SK-N-SH treated with all-trans-retinoic acid at 6 μM for 48 hours (cell line): ENCODE data around the gene CPLANE2.

Experiments used
- ARNTL ChIP-seq: fragments of 450-650 bp; formaldehyde crosslinking; IDR thresholded peaks from 2 replicates; pipeline ENCODE4 v1.5.0; 2020; ENCODE audit warnings: low read depth, mild to moderate bottlenecking, moderate library complexity, borderline replicate concordance
- BACH2 ChIP-seq: fragments of 250-450 bp; sonication (Bioruptor Pico); IDR thresholded peaks from 2 replicates; pipeline ENCODE4 v1.9.0; 2021; ENCODE audit warnings: mild to moderate bottlenecking, borderline replicate concordance
- CREB5 ChIP-seq: fragments of 250-450 bp; sonication (Bioruptor Pico); IDR thresholded peaks from 2 replicates; pipeline ENCODE4 v1.5.1; 2020; ENCODE audit warnings: low read depth, mild to moderate bottlenecking, moderate library complexity
- GLIS3 ChIP-seq: fragments of 250-450 bp; sonication (Bioruptor Pico); IDR thresholded peaks from 2 replicates; pipeline ENCODE4 v1.5.0; 2020; ENCODE audit warnings: mild to moderate bottlenecking, moderate library complexity
- ISL1 ChIP-seq: fragments of 250-450 bp; sonication (Bioruptor Pico); IDR thresholded peaks from 2 replicates; pipeline ENCODE4 v2.1.2; 2022; ENCODE audit warnings: mild to moderate bottlenecking, moderate library complexity
- OSR1 ChIP-seq: fragments of 250-450 bp; sonication (Bioruptor Pico); IDR thresholded peaks from 2 replicates; pipeline ENCODE4 v1.8.0; 2022; ENCODE audit warnings: moderate library complexity, mild to moderate bottlenecking, inconsistent platforms
- PATZ1 ChIP-seq: fragments of 250-450 bp; sonication (Bioruptor Pico); IDR thresholded peaks from 2 replicates; pipeline ENCODE4 v1.8.0; 2020; ENCODE audit warnings: mild to moderate bottlenecking, moderate library complexity, borderline replicate concordance
- POU6F1 ChIP-seq: fragments of 250-450 bp; sonication (Bioruptor Pico); IDR thresholded peaks from 2 replicates; pipeline ENCODE4 v1.8.0; 2021; ENCODE audit warnings: low read depth, mild to moderate bottlenecking, moderate library complexity, borderline replicate concordance
- RARB ChIP-seq: fragments of 250-450 bp; sonication (Bioruptor Pico); IDR thresholded peaks from 2 replicates; pipeline ENCODE4 v1.8.0; 2021; ENCODE audit warnings: mild to moderate bottlenecking, moderate library complexity
- TSHZ2 ChIP-seq: fragments of 250-450 bp; sonication (Bioruptor Pico); IDR thresholded peaks from 2 replicates; pipeline ENCODE4 v1.5.0; 2020; ENCODE audit warnings: mild to moderate bottlenecking, moderate library complexity
- ZFP3 ChIP-seq: fragments of 250-450 bp; sonication (Bioruptor Pico); IDR thresholded peaks from 2 replicates; pipeline ENCODE4 v1.5.0; 2020; ENCODE audit warnings: mild to moderate bottlenecking, moderate library complexity
- ZFP30 ChIP-seq: fragments of 450-650 bp; formaldehyde crosslinking; IDR thresholded peaks from 2 replicates; pipeline ENCODE4 v1.5.0; 2022; ENCODE audit warnings: mild to moderate bottlenecking, moderate library complexity
- ZNF565 ChIP-seq: fragments of 450-650 bp; formaldehyde crosslinking; conservative IDR thresholded peaks from 2 replicates; pipeline ENCODE4 v1.5.0; 2020; ENCODE audit warnings: low read depth, mild to moderate bottlenecking, moderate library complexity
- ZNF70 ChIP-seq: fragments of 450-650 bp; formaldehyde crosslinking; IDR thresholded peaks from 2 replicates; pipeline ENCODE4 v1.5.0; 2020; ENCODE audit warnings: mild to moderate bottlenecking, moderate library complexity

GRCh38 chr1:16254263-16254928 lies 17.4 kb upstream of the CPLANE2 start:
- TF ChIP-seq ZNF565 (CRISPR knock-in tag) = no peak
- TF ChIP-seq GLIS3 (CRISPR knock-in tag) = no peak
- TF ChIP-seq ZNF70 (CRISPR knock-in tag) = no peak
- no peak for TF ChIP-seq ARNTL (CRISPR knock-in tag)
- TF ChIP-seq TSHZ2 (CRISPR knock-in tag) = no peak
- no peak for TF ChIP-seq PATZ1 (CRISPR knock-in tag)
- TF ChIP-seq OSR1 (CRISPR knock-in tag) = no peak
- TF ChIP-seq ISL1 (CRISPR knock-in tag) = no peak
- no peak for TF ChIP-seq RARB
- TF ChIP-seq ZFP30 = no peak
- TF ChIP-seq CREB5 (CRISPR knock-in tag) = no peak
- no peak for TF ChIP-seq POU6F1 (CRISPR knock-in tag)
- TF ChIP-seq ZFP3 = no peak
- TF ChIP-seq BACH2 = no peak
